ENCODE measurements around the gene TNFRSF12A. TPM values are rescaled to one million over a fixed set of nuclear protein-coding genes. Genes with fewer than 3 reads are reported as not detected.

TNFRSF12A gene
- total RNA-seq, 1 experiment from 2014 or later = 147 TPM

DNA sequence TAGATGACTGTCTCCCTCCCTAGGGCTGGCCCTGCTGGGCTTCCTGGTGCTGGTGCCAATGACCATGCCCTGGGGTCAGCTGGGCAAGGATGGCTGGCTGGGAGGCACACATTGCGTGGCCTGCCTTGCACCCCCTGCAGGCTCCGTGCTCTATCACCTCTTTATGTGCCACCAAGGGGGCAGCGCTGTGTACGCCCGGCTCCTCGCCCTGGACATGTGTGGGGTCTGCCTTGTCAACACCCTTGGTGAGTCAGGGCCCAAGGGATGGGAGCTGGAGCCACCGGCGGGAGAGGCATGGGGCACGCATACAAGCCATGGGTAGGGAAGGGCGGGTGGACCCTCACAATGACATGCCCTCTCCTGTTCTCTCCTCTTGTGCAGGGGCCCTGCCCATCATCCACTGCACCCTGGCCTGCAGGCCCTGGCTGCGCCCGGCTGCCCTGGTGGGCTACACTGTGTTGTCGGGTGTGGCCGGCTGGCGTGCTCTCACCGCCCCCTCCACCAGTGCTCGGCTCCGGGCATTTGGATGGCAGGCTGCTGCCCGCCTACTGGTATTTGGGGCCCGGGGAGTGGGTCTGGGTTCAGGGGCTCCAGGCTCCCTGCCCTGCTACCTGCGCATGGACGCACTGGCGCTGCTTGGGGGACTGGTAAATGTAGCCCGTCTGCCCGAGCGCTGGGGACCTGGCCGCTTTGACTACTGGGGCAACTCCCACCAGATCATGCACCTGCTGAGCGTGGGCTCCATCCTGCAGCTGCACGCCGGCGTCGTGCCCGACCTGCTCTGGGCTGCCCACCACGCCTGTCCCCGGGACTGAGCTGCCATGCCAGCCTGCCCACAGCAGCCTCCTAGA, 48.8 kb upstream of the TNFRSF12A start:
- no peaks in the 10 kb centered on the region for H3K79me2 ChIP-seq (ENCODE audit: insufficient read depth, low read length)
- WGBS (ENCODE audit: extremely low coverage, insufficient read length, low lambda C conversion rate) = no CpG with 5 or more reads among the region's 35 CpGs
- H3K18ac ChIP-seq (ENCODE audit: insufficient read length, low read depth, low read length) = no peak overlapping the region
- Mint-ChIP-seq H3K36me3 (ENCODE audit: insufficient read depth in 1 of 3, low read depth in 3 of 3) (peaks cover 4 to 34% (median 26%) of the 10 kb centered on the region in 3 experiments; a peak in 6 of 7 replicates), H3K4me1 (peaks cover 18 to 21% of the 10 kb centered on the region in 2 experiments), H3K27ac (no peak overlapping the region; a peak in 1 of 7 replicates), H3K27me3 (ENCODE audit: low read depth) (peaks cover 13% of the 10 kb centered on the region), H3K9me3 (no peaks in the 10 kb centered on the region), H3K4me3 (peak overlapping the region; percentile 72 to 81)
- no peaks in the 10 kb centered on the region for H3K79me1 ChIP-seq (ENCODE audit: insufficient read depth, low read depth, low read length, poor library complexity, severe bottlenecking)
- H3K4ac ChIP-seq (ENCODE audit: low read depth, low read length) = no peak overlapping the region
- no peak overlapping the region for H3K56ac ChIP-seq (ENCODE audit: insufficient read length, low read depth, low read length)
- no peak overlapping the region for H2BK12ac ChIP-seq (ENCODE audit: insufficient read length, low read depth, low read length)
- no peak overlapping the region for H2BK5ac ChIP-seq (ENCODE audit: insufficient read length, low read length)
- no peak overlapping the region for H3T11ph ChIP-seq (ENCODE audit: low read length)
- H4K91ac ChIP-seq (ENCODE audit: insufficient read length, low read depth, low read length) = no peak overlapping the region
- no peaks in the 10 kb centered on the region for H3K9me3 ChIP-seq (ENCODE audit: control insufficient read depth, low read depth, low read length)
- no peak overlapping the region for H4K5ac ChIP-seq (ENCODE audit: insufficient read length, low read depth, low read length)
- H3K23me2 ChIP-seq (ENCODE audit: insufficient read length, low read depth, low read length, poor library complexity, severe bottlenecking) = peaks cover 6% of the 10 kb centered on the region
- H2BK15ac ChIP-seq (ENCODE audit: low read depth, low read length) = no peak overlapping the region
- no peak overlapping the region for H3K9ac ChIP-seq (ENCODE audit: extremely low read depth, insufficient read length, low read length)
- no peak overlapping the region for H2AK5ac ChIP-seq (ENCODE audit: insufficient read length, low read length)
- H3K27ac ChIP-seq (ENCODE audit: insufficient read length, low read depth, low read length) = no peak overlapping the region
- no peak for DNase-seq
- no peak overlapping the region for H4K8ac ChIP-seq (replicated peaks; ENCODE audit: insufficient read length, low read depth, low read length)
- TF ChIP-seq, protein P1, sequence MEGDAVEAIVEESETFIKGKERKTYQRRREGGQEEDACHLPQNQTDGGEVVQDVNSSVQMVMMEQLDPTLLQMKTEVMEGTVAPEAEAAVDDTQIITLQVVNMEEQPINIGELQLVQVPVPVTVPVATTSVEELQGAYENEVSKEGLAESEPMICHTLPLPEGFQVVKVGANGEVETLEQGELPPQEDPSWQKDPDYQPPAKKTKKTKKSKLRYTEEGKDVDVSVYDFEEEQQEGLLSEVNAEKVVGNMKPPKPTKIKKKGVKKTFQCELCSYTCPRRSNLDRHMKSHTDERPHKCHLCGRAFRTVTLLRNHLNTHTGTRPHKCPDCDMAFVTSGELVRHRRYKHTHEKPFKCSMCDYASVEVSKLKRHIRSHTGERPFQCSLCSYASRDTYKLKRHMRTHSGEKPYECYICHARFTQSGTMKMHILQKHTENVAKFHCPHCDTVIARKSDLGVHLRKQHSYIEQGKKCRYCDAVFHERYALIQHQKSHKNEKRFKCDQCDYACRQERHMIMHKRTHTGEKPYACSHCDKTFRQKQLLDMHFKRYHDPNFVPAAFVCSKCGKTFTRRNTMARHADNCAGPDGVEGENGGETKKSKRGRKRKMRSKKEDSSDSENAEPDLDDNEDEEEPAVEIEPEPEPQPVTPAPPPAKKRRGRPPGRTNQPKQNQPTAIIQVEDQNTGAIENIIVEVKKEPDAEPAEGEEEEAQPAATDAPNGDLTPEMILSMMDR (conservative IDR thresholded peaks at IDR 0.05) = no peak
- no peak overlapping the region for H3K14ac ChIP-seq (ENCODE audit: insufficient read depth, low read length)
- H3K4me1 ChIP-seq (ENCODE audit: insufficient read depth, low read length) = no peaks in the 10 kb centered on the region
- no peaks in the 10 kb centered on the region for H3K27me3 ChIP-seq (ENCODE audit: insufficient read depth, low read length)
- H2BK20ac ChIP-seq (ENCODE audit: low read depth, low read length, poor library complexity, severe bottlenecking) = no peak overlapping the region
- H3K23ac ChIP-seq (ENCODE audit: insufficient read length, low read depth, low read length) = no peak overlapping the region
- H3K4me2 ChIP-seq (ENCODE audit: insufficient read depth, insufficient read length, low read length) = no peak overlapping the region
- H2AFZ ChIP-seq (ENCODE audit: low read length) = no peak overlapping the region
- H4K20me1 ChIP-seq (ENCODE audit: control insufficient read depth, insufficient read depth, insufficient read length) = peaks cover 3% of the 10 kb centered on the region
- no peak overlapping the region for H2BK120ac ChIP-seq (ENCODE audit: low read depth, low read length, poor library complexity, severe bottlenecking)

Measured in H9 (cell line).